GM13977 (cell line): Measurements from ENCODE around the gene FBXO27.
A peak's percentile ranks its signal among the peaks of the same experiment; 100 is the strongest.

Source experiments
- DNase-seq: peaks from one replicate; pipeline ENCODE4 v3.0.0; 2012; ENCODE audit warnings: low spot score
- CTCF ChIP-seq: IDR thresholded peaks from 2 replicates; pipeline ENCODE4 v1.5.1; 2012; ENCODE audit warnings: mild to moderate bottlenecking, control low read depth; ENCODE audit not compliant: insufficient read depth; ENCODE audit errors: extremely low read depth, missing control alignments
- in situ Hi-C: fragments of 300-500 bp; cut with MboI; formaldehyde crosslinking; loops from one replicate; pipeline ENCODE4 v1.12.0; 2022; ENCODE audit warnings: low sequenced_read_pairs, low pct_unique_long_range_greater_than_20kb, mixed read lengths, inconsistent platforms; ENCODE audit not compliant: unreplicated experiment

Gene FBXO27

GRCh38 chr19:39046037-39046821 lies 13.9 kb upstream of the FBXO27 start:
- no peak for DNase-seq
- in situ Hi-C loops, result no loop called here

GRCh38 chr19:39045506-39045905 lies 13.2 kb upstream of the FBXO27 start:
- no peak for DNase-seq
- in situ Hi-C loops, result no loop called here
- TF ChIP-seq CTCF, result no peak

More at GRCh38 chr19:39046037-39046821, 13.9 kb upstream of the FBXO27 start:
- TF ChIP-seq CTCF, result no peak

GRCh38 chr19:39038098-39038497 lies 5.7 kb upstream of the FBXO27 start:
- in situ Hi-C loops, result no loop called here
- TF ChIP-seq CTCF, result no peak
- DNase-seq, result peak; percentile 54

- no peak for TF ChIP-seq CTCF
- DNase-seq, result no peak
- in situ Hi-C loops, result no loop called here
These were observed 4.8 kb upstream of the FBXO27 start for GRCh38 chr19:39037194-39037593.

- in situ Hi-C loops, result no loop called here
- DNase-seq, result no peak
- TF ChIP-seq CTCF, result no peak
These were observed 4.2 kb upstream of the FBXO27 start for GRCh38 chr19:39036581-39036980.

GRCh38 chr19:39031368-39032062 lies 834 bp downstream of the FBXO27 start:
- in situ Hi-C loops, result no loop called here
- DNase-seq, result peak; percentile 94
- no peak for TF ChIP-seq CTCF
